ENCODE measurements around the gene PDRG1. TPM values are rescaled to one million over a fixed set of nuclear protein-coding genes. Genes with fewer than 3 reads are reported as not detected.

Gene PDRG1
- polyA plus RNA-seq, 1 of the 3 experiments (the other 2 are of a cell fraction) = 18.9 TPM

- TF ChIP-seq REST (IDR thresholded peaks at IDR 0.05; ENCODE audit: low read depth, low read length) (no peak), YY1 (IDR thresholded peaks at IDR 0.05; ENCODE audit: low read depth) (no peak), TEAD4 (IDR thresholded peaks at IDR 0.05; ENCODE audit: borderline replicate concordance, insufficient read depth) (no peak)
These were observed 40.2 kb upstream of the PDRG1 start (continued) for GRCh38 chr20:31992086-31992485.

GRCh38 chr20:31991339-31991705 lies 39.5 kb upstream of the PDRG1 start:
- H3K4me3 ChIP-seq (ENCODE audit: low read depth in 2 of 2, low read length in 1 of 2) = no peak overlapping the region
- peak; percentile 45 for DNase-seq
- TF ChIP-seq FOXM1 (IDR thresholded peaks at IDR 0.05; ENCODE audit: low read depth) = no peak
- no peak for TF ChIP-seq MAX (IDR thresholded peaks at IDR 0.05; ENCODE audit: low read depth)
- TF ChIP-seq TAF1 (IDR thresholded peaks at IDR 0.05; ENCODE audit: borderline replicate concordance, low read depth, low read length) = no peak
- TF ChIP-seq CTCF (IDR thresholded peaks at IDR 0.05) = no peak
- no peak for TF ChIP-seq CHD2 (IDR thresholded peaks at IDR 0.05; ENCODE audit: low read length, partially characterized antibody)
- TF ChIP-seq EP300 (IDR thresholded peaks at IDR 0.05; ENCODE audit: borderline replicate concordance in 1 of 2, low read depth in 1 of 2, low read length in 1 of 2) = no peak
- TF ChIP-seq JUND (IDR thresholded peaks at IDR 0.05) = no peak
- no peak for TF ChIP-seq YY1 (IDR thresholded peaks at IDR 0.05; ENCODE audit: low read depth)
- no peak for TF ChIP-seq ZBTB33 (IDR thresholded peaks at IDR 0.05; ENCODE audit: borderline replicate concordance, low read depth)
- no peak for TF ChIP-seq SIN3A (IDR thresholded peaks at IDR 0.05; ENCODE audit: borderline replicate concordance, low read depth, low read length)
- no peak overlapping the region for H3K4me2 ChIP-seq
- no peaks in the 10 kb centered on the region for H3F3A ChIP-seq (replicated peaks; ENCODE audit: insufficient read depth)
- H3K9ac ChIP-seq = no peak overlapping the region
- POLR2A ChIA-PET = interaction anchor here (0.8 kb wide), 1 partner anchor 23 kb away, joined by 3 read pairs; the partner anchor contains the start of gene XKR7
- no peaks in the 10 kb centered on the region for H3K79me2 ChIP-seq (ENCODE audit: insufficient read depth)
- H4K20me1 ChIP-seq (ENCODE audit: insufficient read depth) = no peaks in the 10 kb centered on the region
- H3K4me1 ChIP-seq (ENCODE audit: control insufficient read depth in 1 of 2, insufficient read depth in 2 of 2, low read depth in 1 of 2, low read length in 1 of 2) = peaks cover 0 to 8% of the 10 kb centered on the region in 2 experiments; a peak in 1 of 4 replicates
- no peaks in the 10 kb centered on the region; the same call in 1 of the 2 replicates for H3K27me3 ChIP-seq (ENCODE audit: insufficient read depth)
- no peaks in the 10 kb centered on the region for H3K9me3 ChIP-seq
- CTCF ChIA-PET = interaction anchor here (0.7 to 1.5 kb wide), 5 partner anchors 28 to 168 kb away, joined by 3 to 6 read pairs (median 4); no protein-coding TSS in a partner anchor
- H2AFZ ChIP-seq (ENCODE audit: low read depth) = no peak overlapping the region
- whole genome bisulfite sequencing (ENCODE audit: low lambda C conversion rate) = 40% methylated on average over 1 of the region's 1 CpG
- H3K36me3 ChIP-seq (replicated peaks in 1 of 2; ENCODE audit: control insufficient read depth in 1 of 2, insufficient read depth in 2 of 2, low read length in 1 of 2) = no peaks in the 10 kb centered on the region
- no peak overlapping the region; a peak in 1 of 4 replicates for H3K27ac ChIP-seq (ENCODE audit: low read depth in 2 of 2, low read length in 1 of 2)
- no peaks in the 10 kb centered on the region for H3K9me2 ChIP-seq

Measured in SK-N-SH (cell line).